ENCODE measurements around the gene SAMD14.

SAMD14 gene

DNA sequence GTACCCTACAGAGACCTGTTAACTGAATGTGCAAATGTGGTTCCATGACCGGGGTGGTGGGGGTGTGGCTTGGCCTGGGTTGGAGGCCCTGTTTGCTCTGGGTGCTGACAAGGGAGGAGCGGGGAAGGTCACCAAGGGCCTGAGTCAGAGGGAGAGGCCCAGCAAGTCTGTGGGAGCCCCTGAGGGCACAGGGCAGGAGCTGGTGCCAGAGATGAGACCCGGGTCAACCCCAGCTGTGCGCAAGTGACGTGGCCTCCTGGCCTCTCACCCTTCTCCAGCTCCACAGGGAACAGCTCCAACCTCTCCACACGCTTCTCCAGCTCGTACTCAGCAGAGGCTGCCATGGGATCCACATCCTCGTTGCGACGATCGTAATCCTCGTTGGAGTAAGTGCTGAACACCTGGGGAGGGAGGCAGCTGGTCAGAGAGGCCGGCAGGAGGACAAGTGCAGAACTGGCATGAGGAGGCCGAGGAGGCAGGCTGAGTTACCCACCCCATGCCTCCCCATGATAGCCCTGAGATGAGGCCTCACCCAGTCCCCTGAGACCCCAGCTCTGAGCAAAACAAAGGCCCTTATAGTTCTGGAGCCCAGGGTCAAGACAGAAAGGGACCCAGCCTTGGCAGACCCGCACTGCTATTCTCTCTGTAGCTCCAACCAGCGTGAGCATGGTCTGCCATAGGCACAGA is 15.0 kb upstream of the SAMD14 start:
- ATAC-seq = no peak
- TF ChIP-seq CSDC2 (CRISPR knock-in tag; IDR thresholded peaks at IDR 0.05) = no peak
- TF ChIP-seq PPARA (CRISPR knock-in tag; IDR thresholded peaks at IDR 0.05; ENCODE audit: borderline replicate concordance) = no peak
- no peak for TF ChIP-seq BACH2 (CRISPR knock-in tag; IDR thresholded peaks at IDR 0.05; ENCODE audit: borderline replicate concordance)
- TF ChIP-seq ESRRG (CRISPR knock-in tag; IDR thresholded peaks at IDR 0.05) = no peak
- no peak for TF ChIP-seq ZNF565 (CRISPR knock-in tag; conservative IDR thresholded peaks at IDR 0.05; ENCODE audit: low read depth)
- TF ChIP-seq GLIS3 (CRISPR knock-in tag; IDR thresholded peaks at IDR 0.05) = no peak
- TF ChIP-seq ZC3H10 (CRISPR knock-in tag; IDR thresholded peaks at IDR 0.05) = no peak
- TF ChIP-seq TOX (CRISPR knock-in tag; IDR thresholded peaks at IDR 0.05; ENCODE audit: borderline replicate concordance) = no peak
- TF ChIP-seq, protein P1, sequence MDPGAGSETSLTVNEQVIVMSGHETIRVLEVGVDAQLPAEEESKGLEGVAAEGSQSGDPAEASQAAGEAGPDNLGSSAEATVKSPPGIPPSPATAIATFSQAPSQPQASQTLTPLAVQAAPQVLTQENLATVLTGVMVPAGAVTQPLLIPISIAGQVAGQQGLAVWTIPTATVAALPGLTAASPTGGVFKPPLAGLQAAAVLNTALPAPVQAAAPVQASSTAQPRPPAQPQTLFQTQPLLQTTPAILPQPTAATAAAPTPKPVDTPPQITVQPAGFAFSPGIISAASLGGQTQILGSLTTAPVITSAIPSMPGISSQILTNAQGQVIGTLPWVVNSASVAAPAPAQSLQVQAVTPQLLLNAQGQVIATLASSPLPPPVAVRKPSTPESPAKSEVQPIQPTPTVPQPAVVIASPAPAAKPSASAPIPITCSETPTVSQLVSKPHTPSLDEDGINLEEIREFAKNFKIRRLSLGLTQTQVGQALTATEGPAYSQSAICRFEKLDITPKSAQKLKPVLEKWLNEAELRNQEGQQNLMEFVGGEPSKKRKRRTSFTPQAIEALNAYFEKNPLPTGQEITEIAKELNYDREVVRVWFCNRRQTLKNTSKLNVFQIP (CRISPR knock-in tag; IDR thresholded peaks at IDR 0.05; ENCODE audit: borderline replicate concordance, low read depth) = no peak
- TF ChIP-seq ZFP3 (CRISPR knock-in tag; IDR thresholded peaks at IDR 0.05) = no peak
- TF ChIP-seq ISL1 (CRISPR knock-in tag; IDR thresholded peaks at IDR 0.05) = no peak
- TF ChIP-seq ZNF8 (CRISPR knock-in tag; IDR thresholded peaks at IDR 0.05) = no peak
- TF ChIP-seq, protein P2, sequence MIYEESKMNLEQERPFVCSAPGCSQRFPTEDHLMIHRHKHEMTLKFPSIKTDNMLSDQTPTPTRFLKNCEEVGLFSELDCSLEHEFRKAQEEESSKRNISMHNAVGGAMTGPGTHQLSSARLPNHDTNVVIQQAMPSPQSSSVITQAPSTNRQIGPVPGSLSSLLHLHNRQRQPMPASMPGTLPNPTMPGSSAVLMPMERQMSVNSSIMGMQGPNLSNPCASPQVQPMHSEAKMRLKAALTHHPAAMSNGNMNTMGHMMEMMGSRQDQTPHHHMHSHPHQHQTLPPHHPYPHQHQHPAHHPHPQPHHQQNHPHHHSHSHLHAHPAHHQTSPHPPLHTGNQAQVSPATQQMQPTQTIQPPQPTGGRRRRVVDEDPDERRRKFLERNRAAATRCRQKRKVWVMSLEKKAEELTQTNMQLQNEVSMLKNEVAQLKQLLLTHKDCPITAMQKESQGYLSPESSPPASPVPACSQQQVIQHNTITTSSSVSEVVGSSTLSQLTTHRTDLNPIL (CRISPR knock-in tag; IDR thresholded peaks at IDR 0.05; ENCODE audit: low read depth) = no peak
- no peak for TF ChIP-seq OSR1 (CRISPR knock-in tag; IDR thresholded peaks at IDR 0.05)
- no peak for TF ChIP-seq RARB (CRISPR knock-in tag; IDR thresholded peaks at IDR 0.05)
- no peak for TF ChIP-seq ARNTL (CRISPR knock-in tag; IDR thresholded peaks at IDR 0.05; ENCODE audit: borderline replicate concordance, low read depth)
- TF ChIP-seq ZNF70 (CRISPR knock-in tag; IDR thresholded peaks at IDR 0.05) = no peak

DNA sequence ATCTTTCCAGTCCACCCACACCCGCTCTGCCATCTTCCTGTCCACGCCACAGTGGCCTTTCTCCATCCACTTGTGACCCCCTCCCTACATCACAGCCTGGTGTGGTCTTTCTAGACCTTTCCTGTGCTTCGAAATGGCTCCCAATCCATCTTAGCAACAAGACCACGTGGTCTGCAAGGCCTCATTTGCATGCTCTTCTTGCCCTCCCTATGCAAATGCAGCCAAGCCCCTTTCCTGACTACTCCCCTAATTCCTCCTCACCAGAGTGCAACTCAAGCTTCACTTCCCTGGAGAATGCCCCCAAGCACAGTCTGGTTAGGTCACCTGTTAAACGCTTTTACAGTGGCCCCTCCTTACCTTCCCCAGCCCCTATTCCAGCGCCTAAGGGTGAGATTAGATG is 14.4 kb upstream of the SAMD14 start:
- ATAC-seq = no peak

DNA sequence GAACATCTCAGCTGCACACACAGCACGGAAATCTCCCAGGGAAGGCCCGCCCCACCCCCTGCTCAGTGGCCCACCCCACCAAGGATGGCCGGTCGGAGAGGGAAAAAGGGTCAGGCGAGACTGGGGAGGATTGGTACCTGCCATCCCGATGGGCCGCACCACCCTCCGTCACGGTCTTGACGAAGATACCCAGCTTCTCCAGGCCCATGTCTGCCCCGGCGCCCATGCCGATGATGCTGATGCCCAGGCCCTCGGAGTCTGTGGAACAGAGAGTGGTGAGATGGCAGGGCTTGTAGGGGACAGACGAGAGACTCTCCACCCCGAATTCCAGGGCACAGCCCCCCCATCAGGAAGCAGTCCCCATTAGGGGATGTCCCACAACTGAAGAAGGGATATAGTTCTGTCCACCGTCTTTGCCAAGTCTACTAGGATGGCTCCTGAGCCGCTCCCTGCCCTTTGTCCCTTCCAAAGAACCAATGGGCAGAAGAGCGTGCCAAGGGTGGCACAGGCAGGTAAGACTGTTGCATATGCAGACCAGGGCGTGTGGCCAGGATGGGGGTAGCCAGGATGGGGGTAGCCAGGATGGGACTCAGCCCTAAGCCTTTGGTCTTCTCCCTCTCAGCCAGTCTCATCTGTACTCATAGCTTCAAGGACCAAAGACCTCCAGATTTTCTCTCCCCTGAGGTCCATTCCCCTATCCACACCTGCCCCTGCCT is 13.7 kb upstream of the SAMD14 start:
- ATAC-seq = no peak
- TF ChIP-seq RARB (CRISPR knock-in tag; IDR thresholded peaks at IDR 0.05) = no peak
- TF ChIP-seq, protein P3, sequence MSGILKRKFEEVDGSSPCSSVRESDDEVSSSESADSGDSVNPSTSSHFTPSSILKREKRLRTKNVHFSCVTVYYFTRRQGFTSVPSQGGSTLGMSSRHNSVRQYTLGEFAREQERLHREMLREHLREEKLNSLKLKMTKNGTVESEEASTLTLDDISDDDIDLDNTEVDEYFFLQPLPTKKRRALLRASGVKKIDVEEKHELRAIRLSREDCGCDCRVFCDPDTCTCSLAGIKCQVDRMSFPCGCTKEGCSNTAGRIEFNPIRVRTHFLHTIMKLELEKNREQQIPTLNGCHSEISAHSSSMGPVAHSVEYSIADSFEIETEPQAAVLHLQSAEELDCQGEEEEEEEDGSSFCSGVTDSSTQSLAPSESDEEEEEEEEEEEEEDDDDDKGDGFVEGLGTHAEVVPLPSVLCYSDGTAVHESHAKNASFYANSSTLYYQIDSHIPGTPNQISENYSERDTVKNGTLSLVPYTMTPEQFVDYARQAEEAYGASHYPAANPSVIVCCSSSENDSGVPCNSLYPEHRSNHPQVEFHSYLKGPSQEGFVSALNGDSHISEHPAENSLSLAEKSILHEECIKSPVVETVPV (CRISPR knock-in tag; IDR thresholded peaks at IDR 0.05) = no peak
- no peak for TF ChIP-seq TCF4 (CRISPR knock-in tag; IDR thresholded peaks at IDR 0.05; ENCODE audit: borderline replicate concordance)
- no peak for TF ChIP-seq ZNF70 (CRISPR knock-in tag; IDR thresholded peaks at IDR 0.05)
- no peak for TF ChIP-seq TOX (CRISPR knock-in tag; IDR thresholded peaks at IDR 0.05; ENCODE audit: borderline replicate concordance)
- TF ChIP-seq, protein P4, sequence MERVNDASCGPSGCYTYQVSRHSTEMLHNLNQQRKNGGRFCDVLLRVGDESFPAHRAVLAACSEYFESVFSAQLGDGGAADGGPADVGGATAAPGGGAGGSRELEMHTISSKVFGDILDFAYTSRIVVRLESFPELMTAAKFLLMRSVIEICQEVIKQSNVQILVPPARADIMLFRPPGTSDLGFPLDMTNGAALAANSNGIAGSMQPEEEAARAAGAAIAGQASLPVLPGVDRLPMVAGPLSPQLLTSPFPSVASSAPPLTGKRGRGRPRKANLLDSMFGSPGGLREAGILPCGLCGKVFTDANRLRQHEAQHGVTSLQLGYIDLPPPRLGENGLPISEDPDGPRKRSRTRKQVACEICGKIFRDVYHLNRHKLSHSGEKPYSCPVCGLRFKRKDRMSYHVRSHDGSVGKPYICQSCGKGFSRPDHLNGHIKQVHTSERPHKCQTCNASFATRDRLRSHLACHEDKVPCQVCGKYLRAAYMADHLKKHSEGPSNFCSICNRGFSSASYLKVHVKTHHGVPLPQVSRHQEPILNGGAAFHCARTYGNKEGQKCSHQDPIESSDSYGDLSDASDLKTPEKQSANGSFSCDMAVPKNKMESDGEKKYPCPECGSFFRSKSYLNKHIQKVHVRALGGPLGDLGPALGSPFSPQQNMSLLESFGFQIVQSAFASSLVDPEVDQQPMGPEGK (CRISPR knock-in tag; IDR thresholded peaks at IDR 0.05; ENCODE audit: borderline replicate concordance) = no peak
- TF ChIP-seq ARNTL (CRISPR knock-in tag; IDR thresholded peaks at IDR 0.05; ENCODE audit: borderline replicate concordance, low read depth) = no peak
- TF ChIP-seq ISL1 (CRISPR knock-in tag; IDR thresholded peaks at IDR 0.05) = no peak
- TF ChIP-seq PPARA (CRISPR knock-in tag; IDR thresholded peaks at IDR 0.05; ENCODE audit: borderline replicate concordance) = no peak
- TF ChIP-seq ESRRG (CRISPR knock-in tag; IDR thresholded peaks at IDR 0.05) = no peak
- TF ChIP-seq OSR1 (CRISPR knock-in tag; IDR thresholded peaks at IDR 0.05) = no peak
- TF ChIP-seq ZC3H10 (CRISPR knock-in tag; IDR thresholded peaks at IDR 0.05) = no peak

More for the DNA sequence above, 14.4 kb upstream of the SAMD14 start:
- no peak for TF ChIP-seq ZNF565 (CRISPR knock-in tag; conservative IDR thresholded peaks at IDR 0.05; ENCODE audit: low read depth)
- no peak for TF ChIP-seq ZC3H10 (CRISPR knock-in tag; IDR thresholded peaks at IDR 0.05)
- no peak for TF ChIP-seq ZNF70 (CRISPR knock-in tag; IDR thresholded peaks at IDR 0.05)
- no peak for TF ChIP-seq PPARA (CRISPR knock-in tag; IDR thresholded peaks at IDR 0.05; ENCODE audit: borderline replicate concordance)
- TF ChIP-seq ZFP3 (CRISPR knock-in tag; IDR thresholded peaks at IDR 0.05) = no peak
- TF ChIP-seq ZNF8 (CRISPR knock-in tag; IDR thresholded peaks at IDR 0.05) = no peak
- TF ChIP-seq TCF4 (CRISPR knock-in tag; IDR thresholded peaks at IDR 0.05; ENCODE audit: borderline replicate concordance) = no peak
- no peak for TF ChIP-seq ZFP30 (CRISPR knock-in tag; IDR thresholded peaks at IDR 0.05)
- no peak for TF ChIP-seq OSR1 (CRISPR knock-in tag; IDR thresholded peaks at IDR 0.05)
- no peak for TF ChIP-seq ESRRG (CRISPR knock-in tag; IDR thresholded peaks at IDR 0.05)
- TF ChIP-seq, protein P2 (CRISPR knock-in tag; IDR thresholded peaks at IDR 0.05; ENCODE audit: low read depth) = no peak
- TF ChIP-seq GLIS3 (CRISPR knock-in tag; IDR thresholded peaks at IDR 0.05) = no peak
- TF ChIP-seq, protein P4 (CRISPR knock-in tag; IDR thresholded peaks at IDR 0.05; ENCODE audit: borderline replicate concordance) = no peak
- TF ChIP-seq SNAI2 (CRISPR knock-in tag; IDR thresholded peaks at IDR 0.05) = no peak
- TF ChIP-seq RARB (CRISPR knock-in tag; IDR thresholded peaks at IDR 0.05) = no peak
- TF ChIP-seq ISL1 (CRISPR knock-in tag; IDR thresholded peaks at IDR 0.05) = no peak
